Lower leg skin (tissue), 4 donors: Measurements from ENCODE around the gene KHDC4. TPM values are rescaled to one million over a fixed set of nuclear protein-coding genes. Genes with fewer than 3 reads are reported as not detected.

Experiments used
- DNase-seq, 2 donors: peaks; one replicate each; pipeline ENCODE4 v3.0.0-alpha.2; 2019; ENCODE audit warnings: low spot score in 2 of 2
- H3K4me3 ChIP-seq: fragments of 200-600 bp; sonication (generic); 2 replicates; pipeline ENCODE4 v1.5.1; 2017; ENCODE audit warnings: mild to moderate bottlenecking, low read depth; ENCODE audit not compliant: poor library complexity, severe bottlenecking
- CTCF ChIP-seq, 3 donors: fragments of 450-650 bp; IDR thresholded peaks; one replicate each; pipeline ENCODE4 v1.5.1; 2016; ENCODE audit warnings: antibody characterized with exemption in 3 of 3, mild to moderate bottlenecking in 3 of 3, moderate library complexity in 2 of 3
- POLR2A ChIP-seq, 2 donors: fragments of 450-650 bp; IDR thresholded peaks; one replicate each; pipeline ENCODE4 v1.6.1; 2016 to 2017; ENCODE audit warnings: antibody characterized with exemption in 2 of 2, mild to moderate bottlenecking in 1 of 2, moderate library complexity in 1 of 2
- WGBS, 2 donors: methylation state at CpG; one replicate each; pipeline ENCODE4 v1.1.5; 2018; 5-methylcytosine and 5-hydroxymethylcytosine counted together
- intact Hi-C: fragments of 100-400 bp; cut with DNase I; formaldehyde crosslinking; loops from one replicate; pipeline ENCODE4 v1.15.0; 2023; ENCODE audit warnings: low total_unique reads
- total RNA-seq, 4 donors: library from RNA; depleted of rRNA; stranded (reverse); fragments of >200 nt; gene quantifications; one replicate each; pipeline ENCODE4 v1.1.0, GENCODE V29; 2016

KHDC4 gene
- total RNA-seq, 4 donors from 2014 or later, result 32.7 to 96.0 (median 45.5) TPM

- H3K4me3 ChIP-seq, result no peak overlapping the region
- intact Hi-C loops, result no loop called here
- TF ChIP-seq CTCF (IDR thresholded peaks at IDR 0.05) (no peak), POLR2A (IDR thresholded peaks at IDR 0.05) (no peak)
- DNase-seq, result peak in 1 of 2 donors; percentile 81
- WGBS, 2 donors, result 63 to 65% methylated on average over 4 of the region's 4 CpGs
These were observed 6.3 kb upstream of the KHDC4 start for GRCh38 chr1:155940482-155940992.

- DNase-seq, result peak in 1 of 2 donors; percentile 32
- 0% methylated on average over 1 of the region's 1 CpG for WGBS, 2 donors
- TF ChIP-seq CTCF (IDR thresholded peaks at IDR 0.05) (peak in 1 of 3 donors; percentile 20), POLR2A (IDR thresholded peaks at IDR 0.05) (no peak)
- no peak overlapping the region for H3K4me3 ChIP-seq
- intact Hi-C loops, result no loop called here
These were observed 4.0 kb upstream of the KHDC4 start for GRCh38 chr1:155938220-155938627.

- intact Hi-C loops, result no loop called here
- peak in 1 of 2 donors; percentile 80 for DNase-seq
- 85 to 86% methylated on average over 24 of the region's 24 CpGs for WGBS, 2 donors
- no peak overlapping the region for H3K4me3 ChIP-seq
- no peak for TF ChIP-seq POLR2A (IDR thresholded peaks at IDR 0.05)
- no peak for TF ChIP-seq CTCF (IDR thresholded peaks at IDR 0.05)
These were observed 850 bp upstream of the KHDC4 start for GRCh38 chr1:155934936-155935590.

- WGBS, 2 donors, result 2% methylated on average over 10 of the region's 10 CpGs
- DNase-seq, result peak in 1 of 2 donors; percentile 63
- intact Hi-C loops, result no loop called here
- TF ChIP-seq CTCF (IDR thresholded peaks at IDR 0.05), result no peak
- TF ChIP-seq POLR2A (IDR thresholded peaks at IDR 0.05), result no peak
- H3K4me3 ChIP-seq, result peak overlapping the region; percentile 69
These were observed 569 bp downstream of the KHDC4 start for GRCh38 chr1:155933591-155934096.

GRCh38 chr1:155932487-155932886 is 1.7 kb downstream of the KHDC4 start:
- no peak overlapping the region for H3K4me3 ChIP-seq
- TF ChIP-seq POLR2A (IDR thresholded peaks at IDR 0.05) (no peak), CTCF (IDR thresholded peaks at IDR 0.05) (no peak)
- intact Hi-C loops, result no loop called here
- WGBS, 2 donors, result 73 to 85% methylated on average over 5 of the region's 5 CpGs
- peak in 1 of 2 donors; percentile 25 for DNase-seq
